Measurements from ENCODE around the gene PHF5A. TPM values are rescaled to one million over a fixed set of nuclear protein-coding genes. Genes with fewer than 3 reads are reported as not detected.

PHF5A gene
- polyA plus RNA-seq, 1 of the 3 experiments (the other 2 are of a cell fraction), result 39.6 TPM

DNA sequence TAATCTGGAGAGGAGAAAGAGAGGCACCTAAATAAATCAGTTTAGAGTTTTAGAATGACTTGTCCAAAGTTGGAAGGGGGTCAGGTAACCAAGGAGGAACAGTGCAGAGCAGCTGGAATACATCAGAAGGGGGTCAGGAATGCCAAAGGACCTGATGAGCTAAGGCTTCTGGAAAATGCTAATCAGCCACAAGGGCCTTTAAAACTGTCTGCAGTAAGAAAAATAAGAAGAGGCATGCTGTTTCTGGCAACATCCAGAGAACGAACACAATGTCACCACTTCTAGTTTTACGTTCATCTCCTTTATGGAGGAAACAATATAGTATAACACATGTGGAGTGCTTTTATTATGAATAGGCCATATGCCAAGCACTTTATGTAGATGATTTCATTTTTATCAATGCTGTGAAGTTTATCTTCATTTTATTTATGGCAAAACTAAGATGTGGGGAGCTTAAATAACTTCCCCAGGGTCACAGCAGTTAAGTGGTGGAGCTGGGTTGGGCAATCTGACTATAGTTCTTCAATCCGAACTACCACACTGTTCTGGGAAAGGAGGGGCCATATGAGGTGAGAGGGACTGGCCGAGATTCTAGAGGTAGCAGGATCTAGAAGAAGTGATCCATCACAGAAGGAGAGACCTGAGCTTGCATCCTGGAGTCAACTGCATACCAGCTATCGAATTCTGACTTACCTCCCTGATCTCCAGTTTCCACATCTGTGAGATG is 23.0 kb upstream of the PHF5A start:
- Histone ChIP-seq H3K9ac (no peak overlapping the region), H3K79me2 (ENCODE audit: insufficient read depth) (peaks cover 30% of the 10 kb centered on the region; the same call in 1 of the 2 replicates)
- CTCF ChIA-PET, result interaction anchor here (0.8 kb wide), 1 partner anchor 26 kb away, joined by 3 read pairs; no protein-coding TSS in a partner anchor

DNA sequence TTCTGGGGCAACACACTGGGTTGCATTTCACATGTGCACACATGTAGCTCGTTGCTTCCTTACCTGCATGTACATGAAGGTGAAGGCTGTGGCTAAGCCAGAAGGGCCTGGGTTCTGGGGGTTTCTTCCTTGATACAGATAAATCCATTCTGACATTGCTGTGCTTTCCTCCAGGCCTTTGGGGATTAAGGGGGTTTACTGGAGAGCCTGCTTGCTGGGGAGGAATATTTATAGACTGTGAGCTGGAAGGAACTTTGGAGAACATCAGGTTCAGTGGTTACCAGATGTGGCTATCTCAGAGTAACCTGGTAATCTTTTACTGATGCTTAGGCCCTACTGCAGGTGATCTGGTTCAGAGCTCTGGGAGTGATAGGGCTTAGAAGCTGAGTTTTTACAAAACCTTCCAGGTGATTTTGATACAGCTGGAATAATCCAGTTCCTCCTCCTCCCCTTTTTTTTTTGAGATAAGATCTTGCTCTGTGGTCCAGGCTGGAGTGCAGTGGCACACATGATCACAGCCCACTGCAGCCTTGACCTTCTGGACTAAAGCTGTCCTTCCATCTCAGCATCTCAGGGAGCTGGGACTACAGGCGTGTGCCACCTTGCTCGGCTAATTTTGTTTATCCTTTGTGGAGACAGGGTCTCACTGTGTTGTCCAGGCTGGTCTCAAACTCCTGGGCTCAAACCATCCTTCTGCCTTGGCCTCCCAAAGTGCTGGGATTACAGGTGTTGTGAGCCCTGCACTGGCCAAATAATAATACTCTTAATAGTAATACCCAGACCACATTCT is 20.3 kb upstream of the PHF5A start:
- Histone ChIP-seq H3K36me3 (replicated peaks in 1 of 2; ENCODE audit: control insufficient read depth in 1 of 2, insufficient read depth in 2 of 2, low read length in 1 of 2) (no peaks in the 10 kb centered on the region), H3K27ac (ENCODE audit: low read depth in 2 of 2, low read length in 1 of 2) (no peak overlapping the region), H3K9ac (no peak overlapping the region), H3K4me1 (ENCODE audit: control insufficient read depth in 1 of 2, insufficient read depth in 2 of 2, low read depth in 1 of 2, low read length in 1 of 2) (peaks cover 0 to 5% of the 10 kb centered on the region in 2 experiments; a peak in 2 of 4 replicates), H3F3A (replicated peaks; ENCODE audit: insufficient read depth) (no peaks in the 10 kb centered on the region), H3K79me2 (ENCODE audit: insufficient read depth) (peaks cover 36% of the 10 kb centered on the region), H3K4me3 (ENCODE audit: low read depth in 2 of 2, low read length in 1 of 2) (no peak overlapping the region), H3K9me2 (no peaks in the 10 kb centered on the region), H2AFZ (ENCODE audit: low read depth) (no peak overlapping the region), H4K20me1 (ENCODE audit: insufficient read depth) (no peaks in the 10 kb centered on the region), H3K27me3 (ENCODE audit: insufficient read depth) (no peaks in the 10 kb centered on the region), H3K4me2 (no peak overlapping the region), H3K9me3 (no peaks in the 10 kb centered on the region)
- ChIA-PET CTCF (interaction anchor here (0.9 to 2.0 kb wide), 2 partner anchors 26 to 29 kb away, joined by 3 to 7 read pairs; no protein-coding TSS in a partner anchor), POLR2A (no interaction called here)
- no CpG with 5 or more reads among the region's 3 CpGs for WGBS (ENCODE audit: low lambda C conversion rate)
- no peak for DNase-seq
- TF ChIP-seq MXI1 (IDR thresholded peaks at IDR 0.05; ENCODE audit: low read depth, low read length), result no peak
- TF ChIP-seq RXRA (IDR thresholded peaks at IDR 0.05; ENCODE audit: borderline replicate concordance, low read depth), result no peak
- TF ChIP-seq, protein P1, sequence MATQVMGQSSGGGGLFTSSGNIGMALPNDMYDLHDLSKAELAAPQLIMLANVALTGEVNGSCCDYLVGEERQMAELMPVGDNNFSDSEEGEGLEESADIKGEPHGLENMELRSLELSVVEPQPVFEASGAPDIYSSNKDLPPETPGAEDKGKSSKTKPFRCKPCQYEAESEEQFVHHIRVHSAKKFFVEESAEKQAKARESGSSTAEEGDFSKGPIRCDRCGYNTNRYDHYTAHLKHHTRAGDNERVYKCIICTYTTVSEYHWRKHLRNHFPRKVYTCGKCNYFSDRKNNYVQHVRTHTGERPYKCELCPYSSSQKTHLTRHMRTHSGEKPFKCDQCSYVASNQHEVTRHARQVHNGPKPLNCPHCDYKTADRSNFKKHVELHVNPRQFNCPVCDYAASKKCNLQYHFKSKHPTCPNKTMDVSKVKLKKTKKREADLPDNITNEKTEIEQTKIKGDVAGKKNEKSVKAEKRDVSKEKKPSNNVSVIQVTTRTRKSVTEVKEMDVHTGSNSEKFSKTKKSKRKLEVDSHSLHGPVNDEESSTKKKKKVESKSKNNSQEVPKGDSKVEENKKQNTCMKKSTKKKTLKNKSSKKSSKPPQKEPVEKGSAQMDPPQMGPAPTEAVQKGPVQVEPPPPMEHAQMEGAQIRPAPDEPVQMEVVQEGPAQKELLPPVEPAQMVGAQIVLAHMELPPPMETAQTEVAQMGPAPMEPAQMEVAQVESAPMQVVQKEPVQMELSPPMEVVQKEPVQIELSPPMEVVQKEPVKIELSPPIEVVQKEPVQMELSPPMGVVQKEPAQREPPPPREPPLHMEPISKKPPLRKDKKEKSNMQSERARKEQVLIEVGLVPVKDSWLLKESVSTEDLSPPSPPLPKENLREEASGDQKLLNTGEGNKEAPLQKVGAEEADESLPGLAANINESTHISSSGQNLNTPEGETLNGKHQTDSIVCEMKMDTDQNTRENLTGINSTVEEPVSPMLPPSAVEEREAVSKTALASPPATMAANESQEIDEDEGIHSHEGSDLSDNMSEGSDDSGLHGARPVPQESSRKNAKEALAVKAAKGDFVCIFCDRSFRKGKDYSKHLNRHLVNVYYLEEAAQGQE (IDR thresholded peaks at IDR 0.05; ENCODE audit: low read depth, low read length), result no peak
- TF ChIP-seq, protein P2, sequence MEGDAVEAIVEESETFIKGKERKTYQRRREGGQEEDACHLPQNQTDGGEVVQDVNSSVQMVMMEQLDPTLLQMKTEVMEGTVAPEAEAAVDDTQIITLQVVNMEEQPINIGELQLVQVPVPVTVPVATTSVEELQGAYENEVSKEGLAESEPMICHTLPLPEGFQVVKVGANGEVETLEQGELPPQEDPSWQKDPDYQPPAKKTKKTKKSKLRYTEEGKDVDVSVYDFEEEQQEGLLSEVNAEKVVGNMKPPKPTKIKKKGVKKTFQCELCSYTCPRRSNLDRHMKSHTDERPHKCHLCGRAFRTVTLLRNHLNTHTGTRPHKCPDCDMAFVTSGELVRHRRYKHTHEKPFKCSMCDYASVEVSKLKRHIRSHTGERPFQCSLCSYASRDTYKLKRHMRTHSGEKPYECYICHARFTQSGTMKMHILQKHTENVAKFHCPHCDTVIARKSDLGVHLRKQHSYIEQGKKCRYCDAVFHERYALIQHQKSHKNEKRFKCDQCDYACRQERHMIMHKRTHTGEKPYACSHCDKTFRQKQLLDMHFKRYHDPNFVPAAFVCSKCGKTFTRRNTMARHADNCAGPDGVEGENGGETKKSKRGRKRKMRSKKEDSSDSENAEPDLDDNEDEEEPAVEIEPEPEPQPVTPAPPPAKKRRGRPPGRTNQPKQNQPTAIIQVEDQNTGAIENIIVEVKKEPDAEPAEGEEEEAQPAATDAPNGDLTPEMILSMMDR (IDR thresholded peaks at IDR 0.05), result no peak
- TF ChIP-seq ELF1 (IDR thresholded peaks at IDR 0.05), result no peak
- TF ChIP-seq NFIC (IDR thresholded peaks at IDR 0.05; ENCODE audit: borderline replicate concordance), result no peak
- no peak for TF ChIP-seq GATA2 (CRISPR knock-in tag; IDR thresholded peaks at IDR 0.05)
- no peak for TF ChIP-seq NRF1 (IDR thresholded peaks at IDR 0.05; ENCODE audit: low read depth, low read length)

More for the DNA sequence above, 23.0 kb upstream of the PHF5A start:
- no peaks in the 10 kb centered on the region for H3F3A ChIP-seq (replicated peaks; ENCODE audit: insufficient read depth)
- H3K27ac ChIP-seq (ENCODE audit: low read depth in 2 of 2, low read length in 1 of 2), result no peak overlapping the region
- peaks cover 0 to 5% of the 10 kb centered on the region in 2 experiments; a peak in 2 of 4 replicates for H3K4me1 ChIP-seq (ENCODE audit: control insufficient read depth in 1 of 2, insufficient read depth in 2 of 2, low read depth in 1 of 2, low read length in 1 of 2)
- H3K4me2 ChIP-seq, result no peak overlapping the region
- POLR2A ChIA-PET, result no interaction called here
- no peaks in the 10 kb centered on the region for H4K20me1 ChIP-seq (ENCODE audit: insufficient read depth)
- no peaks in the 10 kb centered on the region for H3K9me3 ChIP-seq
- TF ChIP-seq EP300 (IDR thresholded peaks at IDR 0.05; ENCODE audit: borderline replicate concordance in 1 of 2, low read depth in 1 of 2, low read length in 1 of 2) (no peak), SMC3 (IDR thresholded peaks at IDR 0.05; ENCODE audit: low read depth, low read length) (no peak), EZH2phosphoT487 (IDR thresholded peaks at IDR 0.05; ENCODE audit: borderline replicate concordance, low read depth) (no peak), TCF12 (IDR thresholded peaks at IDR 0.05) (no peak), MXI1 (IDR thresholded peaks at IDR 0.05; ENCODE audit: low read depth, low read length) (no peak), TAF1 (IDR thresholded peaks at IDR 0.05; ENCODE audit: borderline replicate concordance, low read depth, low read length) (no peak), RCOR1 (IDR thresholded peaks at IDR 0.05; ENCODE audit: low read length) (no peak), RAD21 (IDR thresholded peaks at IDR 0.05; ENCODE audit: low read length) (no peak), RXRA (IDR thresholded peaks at IDR 0.05; ENCODE audit: borderline replicate concordance, low read depth) (no peak), YY1 (IDR thresholded peaks at IDR 0.05; ENCODE audit: low read depth) (no peak), ELF1 (IDR thresholded peaks at IDR 0.05) (no peak), FOSL2 (IDR thresholded peaks at IDR 0.05; ENCODE audit: borderline replicate concordance, low read depth) (no peak), FOXM1 (IDR thresholded peaks at IDR 0.05; ENCODE audit: low read depth) (no peak)
- TF ChIP-seq, protein P1 (IDR thresholded peaks at IDR 0.05; ENCODE audit: low read depth, low read length), result no peak
- H2AFZ ChIP-seq (ENCODE audit: low read depth), result no peak overlapping the region
- H3K4me3 ChIP-seq (ENCODE audit: low read depth in 2 of 2, low read length in 1 of 2), result no peak overlapping the region
- DNase-seq, result no peak
- WGBS (ENCODE audit: low lambda C conversion rate), result 89% methylated on average over 5 of the region's 5 CpGs
- no peaks in the 10 kb centered on the region for H3K9me2 ChIP-seq
- H3K27me3 ChIP-seq (ENCODE audit: insufficient read depth), result no peaks in the 10 kb centered on the region
- no peaks in the 10 kb centered on the region for H3K36me3 ChIP-seq (replicated peaks in 1 of 2; ENCODE audit: control insufficient read depth in 1 of 2, insufficient read depth in 2 of 2, low read length in 1 of 2)
